ENCODE data around the gene RHBDL1.

The RHBDL1 gene

DNA sequence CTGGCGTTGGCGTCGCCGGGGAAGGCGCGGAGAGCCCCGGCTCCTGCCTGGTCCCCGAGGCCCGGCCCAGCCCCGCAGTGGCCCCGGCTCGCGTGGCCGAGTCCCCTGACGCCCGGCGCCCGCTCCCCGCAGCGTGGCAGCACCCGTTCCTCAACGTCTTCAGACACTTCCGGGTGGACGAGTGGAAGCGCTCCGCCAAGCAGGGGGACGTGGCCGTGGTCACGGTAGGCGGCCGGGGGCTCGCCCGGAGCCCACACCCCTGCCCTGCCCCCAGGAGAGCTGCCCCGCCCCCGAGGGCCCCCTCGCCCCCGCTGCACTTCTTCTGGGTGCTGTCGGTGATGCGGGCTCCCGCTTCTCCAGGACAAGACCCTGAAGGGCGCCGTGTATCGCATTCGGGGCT lies 25.8 kb upstream of the RHBDL1 start:
- TF ChIP-seq CTCF (IDR thresholded peaks at IDR 0.05; ENCODE audit: insufficient read depth, missing control alignments): no peak
- FAIRE-seq: no peak
- DNase-seq (ENCODE audit: insufficient read length, low spot score): no peak

DNA sequence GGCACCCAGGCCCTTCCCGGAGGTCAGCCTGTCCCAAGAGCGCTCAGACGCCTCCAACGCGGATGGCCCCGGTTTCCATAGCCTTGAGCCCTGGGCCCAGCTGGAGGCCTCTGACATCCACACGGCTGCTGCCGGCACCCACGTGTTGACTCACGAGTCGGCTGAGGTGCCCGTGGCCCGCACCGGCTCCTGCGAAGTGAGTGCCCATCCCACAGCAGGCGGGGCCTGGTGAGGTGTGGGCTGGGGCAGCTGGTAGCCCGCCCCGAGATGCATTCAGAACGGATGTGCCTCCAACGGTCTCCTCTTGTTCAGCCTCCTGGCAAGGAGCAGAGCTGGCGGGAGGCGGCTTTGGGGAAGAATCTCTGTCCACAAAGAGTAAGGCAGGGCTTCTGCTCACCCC lies 23.6 kb upstream of the RHBDL1 start:
- FAIRE-seq: no peak
- DNase-seq (ENCODE audit: insufficient read length, low spot score): no peak
- TF ChIP-seq CTCF (IDR thresholded peaks at IDR 0.05; ENCODE audit: insufficient read depth, missing control alignments): no peak

GRCh38 chr16:652454-653305 lies 22.8 kb upstream of the RHBDL1 start:
- TF ChIP-seq CTCF (IDR thresholded peaks at IDR 0.05; ENCODE audit: insufficient read depth, missing control alignments): no peak
- DNase-seq (ENCODE audit: insufficient read length, low spot score) (no peak), FAIRE-seq (no peak)

DNA sequence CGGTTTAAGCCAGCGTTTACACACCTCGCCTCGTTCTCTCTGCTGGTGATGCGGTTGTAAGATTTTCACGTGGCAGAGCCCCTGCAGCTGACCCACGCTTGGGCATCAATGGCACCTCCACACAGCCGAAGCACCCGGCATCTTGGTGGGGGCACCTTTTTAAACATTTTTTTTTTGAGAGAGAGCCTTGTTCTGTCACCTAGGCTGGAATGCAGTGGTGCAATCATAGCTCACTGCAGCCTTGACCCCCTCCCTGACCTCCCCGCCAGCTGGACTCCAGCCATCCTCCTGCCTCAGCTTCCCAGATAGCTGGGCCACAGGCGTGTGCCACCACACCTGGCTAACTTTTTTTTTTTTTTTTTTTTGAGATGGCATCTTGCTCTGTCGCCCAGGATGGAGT lies 21.4 kb upstream of the RHBDL1 start:
- DNase-seq (ENCODE audit: insufficient read length, low spot score) (no peak), FAIRE-seq (no peak)
- TF ChIP-seq CTCF (IDR thresholded peaks at IDR 0.05; ENCODE audit: insufficient read depth, missing control alignments): no peak

DNA sequence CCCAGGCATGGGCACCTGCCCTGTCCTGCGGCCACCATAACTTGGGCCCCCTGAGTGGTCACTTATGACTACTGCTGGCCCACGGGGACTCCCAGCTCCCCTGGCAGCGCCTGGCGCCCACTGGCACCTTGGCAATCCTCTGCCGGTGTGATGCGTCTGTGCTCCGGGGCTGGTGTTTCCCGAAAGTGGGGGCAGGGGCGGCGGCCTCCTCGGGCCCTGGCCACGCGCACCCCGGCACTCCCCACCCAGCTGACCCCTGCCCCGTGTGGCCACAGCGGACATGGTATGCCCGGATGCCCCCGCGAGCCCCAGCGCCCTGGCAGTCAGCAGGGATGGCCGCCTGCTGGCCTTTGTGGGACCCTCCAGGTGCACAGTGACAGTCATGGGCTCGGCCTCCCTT lies 18.0 kb upstream of the RHBDL1 start:
- no peak for TF ChIP-seq CTCF (IDR thresholded peaks at IDR 0.05; ENCODE audit: insufficient read depth, missing control alignments)
- no peak for DNase-seq (ENCODE audit: insufficient read length, low spot score)
- FAIRE-seq: no peak

DNA sequence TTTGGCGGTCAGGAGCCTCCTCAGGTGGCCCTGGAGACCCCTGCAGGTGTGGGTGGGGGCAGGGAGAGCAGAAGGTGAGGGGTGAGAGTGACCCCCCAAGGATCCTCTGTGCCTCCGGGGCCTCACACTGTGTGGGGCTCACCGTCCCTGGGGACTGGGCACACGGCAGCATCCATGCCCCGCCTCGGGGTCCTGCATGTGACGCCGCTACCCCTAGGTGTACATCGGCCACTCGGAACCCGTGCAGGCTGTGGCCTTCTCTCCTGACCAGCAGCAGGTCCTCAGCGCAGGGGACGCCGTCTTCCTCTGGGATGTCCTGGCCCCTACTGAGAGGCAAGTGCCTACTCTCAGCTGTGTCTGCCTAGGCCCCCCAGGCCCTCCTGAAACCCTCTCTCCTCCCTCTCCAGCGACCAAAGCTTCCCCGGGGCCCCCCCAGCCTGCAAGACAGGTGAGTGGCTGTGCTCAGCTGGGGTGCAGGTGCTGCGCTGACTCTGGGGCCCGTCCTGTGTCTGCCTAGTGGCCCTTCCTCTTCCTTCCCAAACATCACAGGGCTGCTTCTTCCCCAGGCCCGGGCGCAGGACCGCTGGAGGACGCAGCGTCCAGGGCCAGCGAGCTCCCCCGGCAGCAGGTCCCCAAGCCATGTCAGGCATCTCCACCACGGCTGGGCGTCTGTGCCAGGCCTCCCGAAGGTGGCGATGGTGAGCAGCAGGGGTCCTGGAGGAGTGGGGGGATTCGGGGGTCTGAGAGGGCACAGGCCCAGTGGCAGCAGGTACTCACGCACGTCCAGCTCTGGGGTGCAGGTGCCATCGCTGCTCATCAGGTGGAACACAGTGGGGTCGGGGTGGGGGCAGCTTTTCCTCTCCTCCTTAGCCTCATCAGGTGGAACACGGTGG lies 16.5 kb upstream of the RHBDL1 start:
- no peak for DNase-seq (ENCODE audit: insufficient read length, low spot score)
- no peak for TF ChIP-seq CTCF (IDR thresholded peaks at IDR 0.05; ENCODE audit: insufficient read depth, missing control alignments)
- no peak for FAIRE-seq
